ENCODE results near the gene TCN2. TPM values are rescaled to one million over a fixed set of nuclear protein-coding genes. Genes with fewer than 3 reads are reported as not detected.

The TCN2 gene
- total RNA-seq, 4 donors from 2014 or later, result 17.3 to 248 (median 186) TPM

GRCh38 chr22:30605449-30606110 lies 1.4 kb upstream of the TCN2 start:
- no peaks in the 10 kb centered on the region for H3K36me3 ChIP-seq
- H3K9me3 ChIP-seq, result no peaks in the 10 kb centered on the region
- peak overlapping the region in 2 of 4 donors; percentile 36 to 77 for H3K27ac ChIP-seq
- H3K27me3 ChIP-seq, result no peaks in the 10 kb centered on the region
- H3K4me3 ChIP-seq, result peak overlapping the region in 3 of 4 donors; percentile 4 to 69 (median 64)
- peaks cover 0 to 37% (median 11%) of the 10 kb centered on the region in 4 donors for H3K4me1 ChIP-seq
- peak; percentile 46 to 83 (median 68) for DNase-seq
- TF ChIP-seq CTCF (IDR thresholded peaks at IDR 0.05) (peak; percentile 22 to 80 (median 68)), POLR2A (IDR thresholded peaks at IDR 0.05) (no peak)

GRCh38 chr22:30607300-30607930 lies 441 bp downstream of the TCN2 start:
- no peaks in the 10 kb centered on the region for H3K9me3 ChIP-seq
- H3K4me3 ChIP-seq, result peak overlapping the region; percentile 46 to 69 (median 56)
- peak in 1 of 2 donors; percentile 1 for TF ChIP-seq POLR2A (IDR thresholded peaks at IDR 0.05)
- no peak for TF ChIP-seq CTCF (IDR thresholded peaks at IDR 0.05)
- peaks cover 0 to 15% (median 0%) of the 10 kb centered on the region in 3 donors for H3K36me3 ChIP-seq
- no peak for DNase-seq
- peaks cover 0 to 37% (median 11%) of the 10 kb centered on the region in 4 donors for H3K4me1 ChIP-seq
- H3K27me3 ChIP-seq, result no peaks in the 10 kb centered on the region
- H3K27ac ChIP-seq, result peak overlapping the region; percentile 73 to 91 (median 76)

GRCh38 chr22:30607939-30608338 lies 965 bp downstream of the TCN2 start:
- peak overlapping the region in 2 of 4 donors; percentile 64 to 69 for H3K4me3 ChIP-seq
- H3K27ac ChIP-seq, result peak overlapping the region in 3 of 4 donors; percentile 75 to 77 (median 77)
- peaks cover 0 to 37% (median 11%) of the 10 kb centered on the region in 4 donors for H3K4me1 ChIP-seq

GRCh38 chr22:30609260-30610185 lies 2.5 kb downstream of the TCN2 start:
- peak in 2 of 3 donors; percentile 76 to 86 for DNase-seq
- Histone ChIP-seq H3K27ac (peak overlapping the region; percentile 54 to 77 (median 66)), H3K36me3 (peaks cover 0 to 32% (median 0%) of the 10 kb centered on the region in 3 donors), H3K9me3 (no peaks in the 10 kb centered on the region), H3K4me3 (peak overlapping the region in 1 of 4 donors; percentile 69), H3K27me3 (no peaks in the 10 kb centered on the region), H3K4me1 (peaks cover 0 to 37% (median 11%) of the 10 kb centered on the region in 4 donors)
- TF ChIP-seq CTCF (IDR thresholded peaks at IDR 0.05) (no peak), POLR2A (IDR thresholded peaks at IDR 0.05) (peak; percentile 51 to 82)

More at GRCh38 chr22:30607939-30608338, 965 bp downstream of the TCN2 start:
- H3K9me3 ChIP-seq, result no peaks in the 10 kb centered on the region
- TF ChIP-seq CTCF (IDR thresholded peaks at IDR 0.05) (no peak), POLR2A (IDR thresholded peaks at IDR 0.05) (no peak)
- peaks cover 0 to 20% (median 0%) of the 10 kb centered on the region in 3 donors for H3K36me3 ChIP-seq
- no peaks in the 10 kb centered on the region for H3K27me3 ChIP-seq
- no peak for DNase-seq

GRCh38 chr22:30610299-30610698 lies 3.3 kb downstream of the TCN2 start:
- H3K9me3 ChIP-seq, result no peaks in the 10 kb centered on the region
- no peak overlapping the region for H3K27ac ChIP-seq
- DNase-seq, result no peak
- H3K4me3 ChIP-seq, result no peak overlapping the region
- no peak for TF ChIP-seq POLR2A (IDR thresholded peaks at IDR 0.05)
- no peak for TF ChIP-seq CTCF (IDR thresholded peaks at IDR 0.05)
- peaks cover 0 to 35% (median 0%) of the 10 kb centered on the region in 3 donors for H3K36me3 ChIP-seq
- no peaks in the 10 kb centered on the region for H3K27me3 ChIP-seq
- peaks cover 0 to 37% (median 11%) of the 10 kb centered on the region in 4 donors for H3K4me1 ChIP-seq

Measured in Peyer's patch (tissue), 4 donors.